Adrenal gland (tissue), 5 donors: ENCODE measurements around the gene WFDC13.

ENCODE experiments used
- CTCF ChIP-seq, 6 experiments: fragments of 450-650 bp in 4 of 6; fragments of 200-600 bp in 2 of 6; sonication (generic) in 1 of 6; IDR thresholded peaks; 1 replicate in 5 of 6; 2 replicates in 1 of 6; pipeline versions ENCODE4 v1.5.1 to v1.8.0; 2016 to 2021; ENCODE audit warnings: antibody characterized with exemption in 6 of 6, mild to moderate bottlenecking in 2 of 6, moderate library complexity in 1 of 6
- POLR2A ChIP-seq, 2 donors: fragments of 450-650 bp; IDR thresholded peaks; one replicate each; pipeline ENCODE4 v1.6.1; 2017; ENCODE audit warnings: antibody characterized with exemption in 2 of 2, mild to moderate bottlenecking in 2 of 2, moderate library complexity in 1 of 2
- donor health status: DM: no; HTN: no; CAD: no.

GRCh38 chr20:45725134-45725533 lies 23.3 kb downstream of the WFDC13 start:
- no peak for TF ChIP-seq CTCF (IDR thresholded peaks at IDR 0.05)
- no peak for TF ChIP-seq POLR2A (IDR thresholded peaks at IDR 0.05)
